Neuronal stem cell (in vitro differentiated cells): Measurements from ENCODE around the gene ILF3.

Experiments used
- DNase-seq: peaks from one replicate; pipeline ENCODE4 v3.0.0-alpha.2; 2013; ENCODE audit warnings: low spot score
- H2AFZ ChIP-seq: one replicate; pipeline ENCODE4 v1.6.1; 2013; ENCODE audit warnings: mild to moderate bottlenecking, low read length, inconsistent platforms
- H2AK5ac ChIP-seq: 2 replicates; pipeline ENCODE4 v1.6.1; 2013; ENCODE audit warnings: low read depth, mild to moderate bottlenecking, inconsistent platforms, low read length, moderate library complexity, mixed read lengths
- H2BK120ac ChIP-seq: 2 replicates; pipeline ENCODE4 v1.6.1; 2013; ENCODE audit warnings: low read depth, mild to moderate bottlenecking, inconsistent platforms, low read length, moderate library complexity, mixed read lengths
- H2BK12ac ChIP-seq: one replicate; pipeline ENCODE4 v1.6.1; 2013; ENCODE audit warnings: low read length, inconsistent platforms
- H2BK15ac ChIP-seq: 2 replicates; pipeline ENCODE4 v1.6.1; 2013; ENCODE audit warnings: mild to moderate bottlenecking, low read length, inconsistent platforms, mixed read lengths
- H2BK5ac ChIP-seq: one replicate; pipeline ENCODE4 v1.6.1; 2013; ENCODE audit warnings: inconsistent platforms, mild to moderate bottlenecking, low read length, moderate library complexity
- H3K14ac ChIP-seq: one replicate; pipeline ENCODE4 v1.6.1; 2013; ENCODE audit warnings: low read length, inconsistent platforms
- H3K18ac ChIP-seq: 2 replicates; pipeline ENCODE4 v1.6.1; 2013; ENCODE audit warnings: low read length, inconsistent platforms
- H3K23ac ChIP-seq: 2 replicates; pipeline ENCODE4 v1.6.1; 2013; ENCODE audit warnings: low read depth, mild to moderate bottlenecking, mixed read lengths, low read length, inconsistent platforms; ENCODE audit not compliant: poor library complexity
- H3K27ac ChIP-seq: replicated peaks from 3 replicates; pipeline ENCODE4 v1.5.1; 2013; ENCODE audit warnings: low read length, inconsistent platforms
- H3K27me3 ChIP-seq, 3 experiments: 2 replicates each; pipeline ENCODE4 v1.6.1; 2013; ENCODE audit warnings: low read length in 3 of 3, mild to moderate bottlenecking in 2 of 3, inconsistent platforms in 1 of 3, low read depth in 1 of 3, mixed read lengths in 1 of 3, moderate library complexity in 1 of 3; ENCODE audit not compliant: control insufficient read depth in 3 of 3, insufficient read depth in 3 of 3
- H3K36me3 ChIP-seq, 2 donors: replicated peaks in 1 of 2; 2 replicates each; pipeline ENCODE4 v1.6.1; 2013; ENCODE audit warnings: low read length in 2 of 2; ENCODE audit not compliant: control insufficient read depth in 2 of 2, insufficient read depth in 2 of 2
- H3K4ac ChIP-seq: 2 replicates; pipeline ENCODE4 v1.6.1; 2013; ENCODE audit warnings: inconsistent platforms, mild to moderate bottlenecking, low read length, moderate library complexity
- H3K4me1 ChIP-seq, 2 donors: 1 replicate in 1 of 2; 2 replicates in 1 of 2; pipeline ENCODE4 v1.6.1; 2013; ENCODE audit warnings: low read length in 2 of 2, low read depth in 1 of 2; ENCODE audit not compliant: control insufficient read depth in 2 of 2, insufficient read depth in 1 of 2
- H3K4me2 ChIP-seq: one replicate; pipeline ENCODE4 v1.6.1; 2013; ENCODE audit warnings: mild to moderate bottlenecking, low read length, inconsistent platforms; ENCODE audit not compliant: insufficient read depth, poor library complexity, severe bottlenecking
- H3K4me3 ChIP-seq, 2 donors: 2 replicates each; pipeline ENCODE4 v1.5.1; 2013; ENCODE audit warnings: low read length in 2 of 2, mild to moderate bottlenecking in 2 of 2, inconsistent platforms in 1 of 2, moderate library complexity in 1 of 2
- H3K79me1 ChIP-seq: one replicate; pipeline ENCODE4 v1.6.1; 2013; ENCODE audit warnings: low read depth, mild to moderate bottlenecking, inconsistent platforms, low read length, moderate library complexity
- H3K9ac ChIP-seq: one replicate; pipeline ENCODE4 v1.6.1; 2013; ENCODE audit warnings: mild to moderate bottlenecking, low read depth, low read length, inconsistent platforms; ENCODE audit not compliant: poor library complexity
- H3K9me3 ChIP-seq, 2 donors: replicated peaks in 1 of 2; 2 replicates each; pipeline versions ENCODE3 to v1.6.1; 2013; ENCODE audit warnings: low read length in 2 of 2, mild to moderate bottlenecking in 2 of 2, inconsistent platforms in 1 of 2, low read depth in 1 of 2, mixed read lengths in 1 of 2, moderate library complexity in 1 of 2; ENCODE audit not compliant: control insufficient read depth in 2 of 2, insufficient read depth in 1 of 2
- H4K8ac ChIP-seq: one replicate; pipeline ENCODE4 v1.6.1; 2013; ENCODE audit warnings: low read depth, mild to moderate bottlenecking, inconsistent platforms, low read length, moderate library complexity
- H4K91ac ChIP-seq: one replicate; pipeline ENCODE4 v1.6.1; 2013; ENCODE audit warnings: low read length, low read depth, mild to moderate bottlenecking, inconsistent platforms; ENCODE audit not compliant: poor library complexity
- WGBS, 2 donors: extraction: QIAGEN DNeasy Blood & Tissue Kit; methylation state at CpG; one replicate each; pipeline ENCODE4 v1.1.7; 2013; ENCODE audit warnings: missing lambda C conversion rate in 2 of 2, mixed read lengths in 1 of 2; ENCODE audit not compliant: insufficient read length in 2 of 2, insufficient replicate concordance in 1 of 2; ENCODE audit errors: extremely low coverage in 2 of 2; 5-methylcytosine and 5-hydroxymethylcytosine counted together

ILF3 gene

GRCh38 chr19:10621966-10622365, 32.2 kb upstream of the ILF3 start:
- H3K36me3 ChIP-seq = peaks cover 5 to 27% of the 10 kb centered on the region in 2 donors
- H3K14ac ChIP-seq = peak overlapping the region; percentile 47
- H2BK120ac ChIP-seq = no peak overlapping the region
- H3K23ac ChIP-seq = no peak overlapping the region
- WGBS, 2 donors = no CpG with 5 or more reads among the region's 8 CpGs
- no peak overlapping the region for H4K91ac ChIP-seq
- no peak overlapping the region for H2AFZ ChIP-seq
- no peak overlapping the region for H3K18ac ChIP-seq
- no peak overlapping the region for H3K4me2 ChIP-seq
- no peak overlapping the region for H3K4me3 ChIP-seq
- no peak overlapping the region for H3K27ac ChIP-seq
- H3K79me1 ChIP-seq = peaks cover 4% of the 10 kb centered on the region
- H3K9me3 ChIP-seq = peaks cover 0 to 2% of the 10 kb centered on the region in 2 donors
- no peak overlapping the region for H4K8ac ChIP-seq
- no peak overlapping the region for H3K4ac ChIP-seq
- no peak overlapping the region for H2BK15ac ChIP-seq
- H3K4me1 ChIP-seq = peaks cover 5 to 9% of the 10 kb centered on the region in 2 donors
- peak overlapping the region; percentile 73 for H2BK12ac ChIP-seq
- no peak for DNase-seq
- no peak overlapping the region for H3K9ac ChIP-seq
- H2AK5ac ChIP-seq = peak overlapping the region; percentile 14
- H2BK5ac ChIP-seq = no peak overlapping the region
- H3K27me3 ChIP-seq = no peaks in the 10 kb centered on the region

GRCh38 chr19:10624585-10624984, 29.6 kb upstream of the ILF3 start:
- no CpG with 5 or more reads among the region's 6 CpGs for WGBS, 2 donors
- peak overlapping the region in 1 of 2 donors; percentile 91 for H3K4me3 ChIP-seq
- peaks cover 0 to 2% of the 10 kb centered on the region in 2 donors for H3K9me3 ChIP-seq

GRCh38 chr19:10625003-10625761, 29.0 kb upstream of the ILF3 start, which contains the start of gene SLC44A2:
SLC44A2 (plus strand) TSS chr19:10625553; CDS start chr19:10625634, 81 bp downstream.
- no peak within 1 kb of the TSS for H3K27ac ChIP-seq

More at GRCh38 chr19:10624585-10624984, 29.6 kb upstream of the ILF3 start:
- Histone ChIP-seq H2AFZ (no peak overlapping the region), H2BK15ac (peak overlapping the region; percentile 18), H3K9ac (no peak overlapping the region), H3K23ac (no peak overlapping the region), H4K8ac (no peak overlapping the region), H3K36me3 (peaks cover 18 to 41% of the 10 kb centered on the region in 2 donors), H2BK5ac (no peak overlapping the region), H3K14ac (peak overlapping the region; percentile 76), H3K79me1 (peaks cover 4% of the 10 kb centered on the region), H3K4me1 (peaks cover 9 to 11% of the 10 kb centered on the region in 2 donors), H2BK12ac (no peak overlapping the region), H3K27ac (no peak overlapping the region), H3K27me3 (no peaks in the 10 kb centered on the region), H3K4ac (no peak overlapping the region), H3K4me2 (no peak overlapping the region), H2AK5ac (peak overlapping the region; percentile 45), H3K18ac (peak overlapping the region; percentile 80), H2BK120ac (no peak overlapping the region), H4K91ac (no peak overlapping the region)
- no peak for DNase-seq

GRCh38 chr19:10625762-10626138, 28.4 kb upstream of the ILF3 start:
- DNase-seq = no peak
- Histone ChIP-seq H4K8ac (no peak overlapping the region), H3K4me3 (peak overlapping the region; percentile 77 to 91), H3K27me3 (no peaks in the 10 kb centered on the region), H2BK120ac (no peak overlapping the region), H3K18ac (peak overlapping the region; percentile 97), H3K14ac (peak overlapping the region; percentile 71), H3K4ac (peak overlapping the region; percentile 53), H4K91ac (no peak overlapping the region), H2AFZ (peak overlapping the region; percentile 67), H3K9ac (peak overlapping the region; percentile 90), H3K9me3 (peaks cover 0 to 2% of the 10 kb centered on the region in 2 donors), H2BK15ac (peak overlapping the region; percentile 49), H3K4me1 (peaks cover 9 to 11% of the 10 kb centered on the region in 2 donors), H2BK5ac (peak overlapping the region; percentile 60), H2AK5ac (peak overlapping the region; percentile 36), H3K36me3 (peaks cover 19 to 51% of the 10 kb centered on the region in 2 donors), H2BK12ac (no peak overlapping the region), H3K79me1 (peaks cover 4% of the 10 kb centered on the region), H3K23ac (peak overlapping the region; percentile 93), H3K4me2 (peak overlapping the region; percentile 77), H3K27ac (no peak overlapping the region)
- no CpG with 5 or more reads among the region's 10 CpGs for WGBS, 2 donors

More at GRCh38 chr19:10625003-10625761, 29.0 kb upstream of the ILF3 start, which contains the start of gene SLC44A2:
- Histone ChIP-seq H4K8ac (no peak within 1 kb of the TSS), H2BK120ac (no peak within 1 kb of the TSS), H3K4me3 (peak within 1 kb of the TSS; percentile 77 to 91), H3K4ac (peak within 1 kb of the TSS; percentile 53), H2AK5ac (peak within 1 kb of the TSS; percentile 45), H3K18ac (peak within 1 kb of the TSS; percentile 97), H3K9ac (peak within 1 kb of the TSS; percentile 90), H2BK5ac (peak within 1 kb of the TSS; percentile 60), H2BK15ac (peak within 1 kb of the TSS; percentile 49), H3K79me1 (peaks cover 4% of the 10 kb centered on the region), H3K9me3 (peaks cover 0 to 2% of the 10 kb centered on the region in 2 donors), H3K27me3 (no peaks in the 10 kb centered on the region), H2BK12ac (no peak within 1 kb of the TSS), H3K36me3 (peaks cover 19 to 46% of the 10 kb centered on the region in 2 donors), H3K4me1 (peaks cover 9 to 11% of the 10 kb centered on the region in 2 donors), H3K4me2 (peak within 1 kb of the TSS; percentile 77), H4K91ac (no peak within 1 kb of the TSS), H3K14ac (peak within 1 kb of the TSS; percentile 76), H2AFZ (peak within 1 kb of the TSS; percentile 67), H3K23ac (peak within 1 kb of the TSS; percentile 93)
- DNase-seq = peak; percentile 66
- no CpG with 5 or more reads among the region's 53 CpGs for WGBS, 2 donors
